Fibroblast of peridontal ligament (primary cell): ENCODE data around the gene TUBGCP5.

Experiments
- DNase-seq: peaks from one replicate; pipeline ENCODE4 v3.0.0-alpha.2; 2010; ENCODE audit errors: extremely low read depth

Gene TUBGCP5

DNA sequence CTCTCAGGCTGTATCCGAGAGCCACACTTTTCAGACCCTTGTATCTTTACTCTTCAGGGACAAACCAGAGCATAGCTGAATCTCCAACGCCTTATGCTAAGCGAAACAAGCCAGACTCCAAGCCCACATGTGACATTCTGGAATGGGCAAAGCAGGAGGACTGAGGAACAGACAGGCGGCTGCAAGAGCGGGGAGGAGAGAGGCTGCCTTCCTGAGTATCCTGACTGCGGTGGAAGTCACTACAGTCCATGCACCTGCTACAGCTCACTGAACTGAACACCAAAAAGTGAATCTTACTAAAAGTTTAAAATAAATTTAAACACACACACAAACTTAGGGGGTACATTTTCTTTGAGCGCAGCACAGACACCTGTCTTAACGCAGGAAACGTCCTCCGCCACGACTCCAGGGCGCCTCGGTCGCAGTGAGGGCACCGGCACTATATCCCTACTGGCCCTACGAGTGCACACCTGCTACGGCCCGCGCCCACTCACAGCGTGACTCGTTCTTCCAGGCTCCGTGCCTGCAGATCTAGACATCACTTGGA lies 60.6 kb downstream of the TUBGCP5 start:
- DNase-seq, result no peak

DNA sequence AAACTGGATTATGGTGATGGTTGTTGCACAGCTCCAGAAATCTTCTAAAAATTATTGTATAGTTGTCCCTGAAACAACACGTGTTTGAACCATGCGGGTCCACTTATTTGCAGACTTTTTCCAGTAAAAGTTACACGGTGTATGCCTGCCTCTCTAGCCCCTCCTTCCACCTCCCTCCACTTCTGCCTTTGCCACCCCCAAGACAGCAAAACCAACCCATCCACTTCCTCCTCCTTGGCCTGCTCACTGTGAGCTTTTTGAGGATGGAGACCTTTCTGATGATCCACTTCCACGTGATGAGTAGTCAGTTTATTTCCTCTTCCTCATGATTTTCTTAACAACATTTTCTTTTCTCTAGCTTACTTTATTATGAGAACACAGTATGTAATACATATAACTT lies 64.6 kb downstream of the TUBGCP5 start:
- no peak for DNase-seq

DNA sequence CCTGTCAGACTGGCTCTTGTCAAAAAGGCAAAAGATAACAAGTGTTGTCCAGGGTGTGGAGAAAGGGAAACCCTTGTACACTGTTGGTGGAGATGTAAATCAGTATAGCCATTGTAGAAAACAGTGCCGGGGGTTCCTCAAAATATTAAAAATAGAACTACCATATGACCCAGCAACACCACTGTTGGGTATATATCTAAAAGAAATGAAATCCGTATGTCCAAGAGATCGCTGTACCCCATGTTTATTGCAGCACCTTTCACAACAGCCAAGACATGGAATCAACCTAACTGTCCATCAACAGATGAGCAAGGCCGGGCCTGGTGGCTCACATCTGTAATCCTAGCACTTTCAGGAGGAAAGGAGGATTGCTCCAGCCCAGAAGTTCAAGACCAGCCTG lies 65.4 kb downstream of the TUBGCP5 start:
- DNase-seq, result no peak

DNA sequence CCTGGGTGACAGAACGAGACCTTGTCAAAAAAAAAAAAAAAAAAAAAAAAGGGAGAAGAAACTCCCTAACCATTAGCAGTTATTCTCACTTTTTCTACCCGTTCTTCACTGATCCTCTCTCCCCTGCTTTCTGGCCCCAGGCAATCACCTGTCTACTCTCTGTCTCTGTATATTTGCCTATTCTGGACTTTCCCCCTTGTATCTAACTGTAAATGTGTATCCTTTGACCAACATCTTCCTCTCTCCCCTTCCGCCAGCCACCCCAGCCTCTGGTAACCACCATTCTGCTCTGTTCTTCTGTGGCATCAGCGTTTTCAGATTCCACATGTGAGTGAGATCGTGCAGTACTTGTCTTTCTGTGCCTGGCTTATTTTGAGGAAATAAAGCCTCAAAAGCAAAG lies 66.1 kb downstream of the TUBGCP5 start:
- no peak for DNase-seq

DNA sequence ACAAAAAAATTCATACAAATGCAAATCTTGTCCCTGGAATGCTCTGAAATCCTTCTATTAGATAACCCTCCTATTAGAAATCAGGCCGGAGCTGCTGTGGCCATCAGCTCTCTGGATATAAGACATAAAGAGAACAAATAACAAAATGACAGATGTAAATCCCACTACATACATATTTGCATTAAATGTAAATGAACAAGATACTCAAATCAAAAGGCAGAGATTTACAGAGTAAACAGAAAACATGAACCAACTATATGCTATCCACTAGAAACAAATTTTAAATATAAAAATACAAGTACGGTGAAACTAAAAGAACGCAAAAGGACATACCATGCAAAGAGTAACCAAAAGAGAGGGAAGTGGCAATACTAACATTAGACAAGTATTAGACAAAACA lies 69.9 kb downstream of the TUBGCP5 start:
- DNase-seq, result no peak

DNA sequence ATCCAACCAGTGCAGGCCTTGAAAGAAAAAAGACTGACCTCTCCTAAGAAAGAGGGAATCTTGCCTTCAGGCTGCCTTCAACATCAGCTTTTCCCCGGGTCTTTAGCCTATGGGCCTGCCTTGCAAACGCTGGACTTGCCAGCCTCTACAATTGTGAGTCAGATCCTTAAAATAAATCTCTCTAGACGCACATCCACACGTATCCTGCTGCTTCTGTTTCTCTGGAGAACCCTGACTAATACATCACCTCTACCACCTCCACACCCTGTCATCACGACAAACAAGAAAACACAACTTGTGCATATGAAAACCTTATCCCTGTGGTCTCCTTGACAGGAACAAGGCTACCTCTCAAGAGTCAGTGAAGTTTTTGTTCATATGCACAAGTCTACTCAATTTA lies 71.0 kb downstream of the TUBGCP5 start:
- peak; percentile 84 for DNase-seq

DNA sequence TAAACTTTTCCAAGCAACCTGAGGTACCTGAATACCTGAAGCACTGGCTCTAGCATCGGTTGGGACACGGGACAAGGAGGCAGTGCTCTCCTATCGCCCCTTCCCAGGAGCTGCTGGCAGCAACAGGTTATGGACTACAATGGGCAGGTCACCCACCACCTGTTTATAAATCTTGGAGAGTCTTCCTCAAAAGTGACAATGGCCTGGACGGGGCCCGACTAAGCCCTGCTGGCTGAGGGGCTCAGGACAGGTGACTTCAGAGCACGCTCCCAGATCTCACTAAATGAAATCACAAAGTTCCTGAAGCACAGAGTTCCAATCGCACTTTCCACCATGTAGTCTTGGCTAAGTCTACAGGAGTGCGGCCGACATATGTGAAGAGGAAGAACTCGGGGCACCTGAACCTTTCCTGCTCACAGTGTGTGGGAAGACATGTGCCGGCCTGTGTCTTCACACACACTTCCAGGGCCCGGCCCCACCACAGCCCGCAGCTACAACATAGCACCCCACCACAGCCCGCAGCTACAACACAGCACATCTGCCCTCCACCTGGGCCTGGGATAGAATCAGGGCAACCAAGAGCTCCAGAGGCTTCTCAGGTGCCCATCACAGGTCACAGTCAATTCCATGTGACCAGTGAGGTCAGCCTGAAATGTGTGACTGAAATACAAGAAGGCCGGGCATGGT lies 72.1 kb downstream of the TUBGCP5 start:
- no peak for DNase-seq

DNA sequence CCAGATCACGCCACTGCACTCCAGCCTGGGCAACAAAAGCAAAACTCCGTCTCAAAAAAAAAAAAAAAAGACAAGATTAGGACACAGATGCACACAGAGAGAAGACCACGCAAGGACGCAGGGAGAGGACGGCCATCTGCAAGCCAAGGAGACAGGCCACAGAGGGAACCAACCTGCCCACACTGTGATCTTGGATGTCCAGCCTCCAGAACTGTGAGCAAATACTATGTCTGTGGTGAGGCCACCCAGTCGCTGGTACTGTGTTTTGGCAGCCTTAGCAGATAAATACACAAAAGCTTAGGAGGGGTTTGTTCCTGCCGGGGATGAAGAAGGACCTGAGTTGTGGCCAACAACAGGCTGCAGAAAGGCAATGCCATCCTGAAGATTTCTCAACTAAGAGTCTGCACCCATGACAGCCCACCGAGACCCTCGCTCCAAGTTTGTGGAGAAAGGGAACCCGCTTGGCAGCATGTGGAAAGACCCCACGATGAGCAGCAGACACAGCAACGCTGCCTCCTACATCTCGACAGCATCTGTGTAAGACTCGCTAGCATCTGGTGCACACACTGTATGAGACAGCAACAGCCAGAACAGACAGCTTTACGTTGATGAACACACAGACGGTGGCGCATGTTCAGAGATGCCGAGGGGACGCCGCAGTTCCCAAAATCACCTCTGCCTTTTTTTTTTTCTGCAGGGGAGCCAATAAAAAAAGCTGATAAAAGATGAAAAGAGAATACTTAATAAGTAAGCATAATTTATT lies 72.9 kb downstream of the TUBGCP5 start:
- DNase-seq, result no peak

DNA sequence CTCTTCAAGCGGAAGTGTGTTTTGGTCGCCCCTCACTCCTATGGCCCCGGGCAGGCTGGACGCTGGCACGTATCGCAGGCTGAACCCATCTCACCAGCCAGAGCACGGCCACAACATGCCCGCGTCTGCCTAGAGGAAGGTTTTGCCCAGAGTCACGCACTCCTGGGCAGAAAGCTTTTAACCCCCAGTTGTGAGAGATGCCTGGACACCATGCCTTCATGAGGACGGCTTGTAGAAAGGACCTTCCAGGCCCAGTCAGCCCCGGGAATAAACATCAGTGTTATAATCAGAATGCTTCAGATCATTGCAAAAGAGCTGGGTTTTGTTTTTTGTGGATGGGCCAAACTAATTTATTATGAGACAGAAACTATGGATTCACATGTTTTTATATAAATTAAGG lies 75.7 kb downstream of the TUBGCP5 start:
- DNase-seq, result peak; percentile 64

DNA sequence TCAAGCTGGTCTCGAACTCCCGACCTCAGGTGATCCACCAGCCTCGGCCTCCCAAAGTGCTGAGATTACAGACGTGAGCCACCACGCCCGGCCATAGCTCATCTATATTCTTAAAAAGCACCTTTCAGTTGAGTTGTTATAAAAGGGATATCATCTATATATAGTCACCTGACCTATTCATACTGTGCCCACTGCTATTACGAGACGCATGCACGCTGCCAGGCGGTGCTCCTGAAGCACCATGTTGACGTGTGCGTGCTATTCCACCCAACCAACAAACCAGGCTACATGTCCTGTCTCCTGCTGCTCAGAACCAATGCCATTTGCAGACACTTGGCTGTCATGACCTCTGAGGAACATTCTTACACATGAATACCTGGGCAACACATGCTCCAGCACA lies 76.8 kb downstream of the TUBGCP5 start:
- no peak for DNase-seq

DNA sequence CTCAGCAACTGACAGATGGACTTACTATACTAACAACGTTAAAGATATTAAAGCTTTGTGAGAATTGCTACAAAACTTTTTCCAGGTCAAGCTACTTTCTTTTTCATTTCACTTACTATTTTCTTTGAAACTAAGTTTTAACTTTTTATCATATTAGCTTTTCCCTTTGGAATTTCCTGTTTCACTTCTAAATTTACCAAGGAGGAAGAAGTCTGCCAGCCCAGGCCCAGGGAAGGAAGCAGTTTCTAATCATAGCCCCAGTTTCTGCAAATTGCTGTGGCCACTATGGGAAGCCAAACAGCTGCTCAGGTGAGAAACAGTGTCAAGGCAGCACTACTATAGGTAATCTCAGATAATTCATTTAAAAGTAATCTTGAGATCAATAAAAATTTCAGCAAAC lies 77.6 kb downstream of the TUBGCP5 start:
- peak; percentile 49 for DNase-seq

DNA sequence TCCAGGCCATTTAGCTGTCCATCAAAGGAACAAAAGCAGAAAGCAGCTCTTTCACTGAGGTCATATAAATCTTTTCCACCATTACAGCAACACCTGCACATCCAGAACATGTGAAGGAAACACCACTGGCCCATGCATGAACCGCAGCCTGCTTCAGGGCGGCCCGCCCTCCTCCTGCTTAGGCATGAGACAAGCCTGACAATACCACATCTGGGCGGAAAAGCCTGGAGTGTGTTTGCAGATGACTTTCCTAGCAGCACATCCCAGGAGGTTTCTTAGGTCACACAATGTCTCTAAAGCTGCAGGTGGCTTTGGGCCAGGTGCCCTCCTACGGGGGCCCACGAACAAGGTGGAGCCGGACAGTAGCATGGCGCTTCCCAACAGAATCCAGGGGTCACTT lies 78.8 kb downstream of the TUBGCP5 start:
- no peak for DNase-seq

DNA sequence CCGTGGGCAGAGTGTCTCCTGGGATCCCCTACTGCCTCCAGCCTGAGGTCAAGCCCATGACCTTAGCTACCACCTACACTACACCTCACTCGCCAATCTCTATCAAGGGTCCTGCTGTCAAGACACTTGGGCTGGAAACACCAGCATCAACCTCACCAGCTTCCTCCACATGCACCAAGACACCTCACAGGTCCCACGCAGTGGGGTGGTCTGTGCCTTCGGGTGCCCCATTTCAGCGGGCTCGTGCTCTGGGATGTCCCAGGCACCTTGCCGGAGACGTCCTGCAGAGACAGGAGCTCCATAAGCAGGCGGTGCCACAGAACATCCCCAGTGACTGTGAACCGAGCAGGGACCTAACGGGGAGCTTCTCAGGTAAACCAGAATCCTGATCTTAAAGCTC lies 79.2 kb downstream of the TUBGCP5 start:
- no peak for DNase-seq

DNA sequence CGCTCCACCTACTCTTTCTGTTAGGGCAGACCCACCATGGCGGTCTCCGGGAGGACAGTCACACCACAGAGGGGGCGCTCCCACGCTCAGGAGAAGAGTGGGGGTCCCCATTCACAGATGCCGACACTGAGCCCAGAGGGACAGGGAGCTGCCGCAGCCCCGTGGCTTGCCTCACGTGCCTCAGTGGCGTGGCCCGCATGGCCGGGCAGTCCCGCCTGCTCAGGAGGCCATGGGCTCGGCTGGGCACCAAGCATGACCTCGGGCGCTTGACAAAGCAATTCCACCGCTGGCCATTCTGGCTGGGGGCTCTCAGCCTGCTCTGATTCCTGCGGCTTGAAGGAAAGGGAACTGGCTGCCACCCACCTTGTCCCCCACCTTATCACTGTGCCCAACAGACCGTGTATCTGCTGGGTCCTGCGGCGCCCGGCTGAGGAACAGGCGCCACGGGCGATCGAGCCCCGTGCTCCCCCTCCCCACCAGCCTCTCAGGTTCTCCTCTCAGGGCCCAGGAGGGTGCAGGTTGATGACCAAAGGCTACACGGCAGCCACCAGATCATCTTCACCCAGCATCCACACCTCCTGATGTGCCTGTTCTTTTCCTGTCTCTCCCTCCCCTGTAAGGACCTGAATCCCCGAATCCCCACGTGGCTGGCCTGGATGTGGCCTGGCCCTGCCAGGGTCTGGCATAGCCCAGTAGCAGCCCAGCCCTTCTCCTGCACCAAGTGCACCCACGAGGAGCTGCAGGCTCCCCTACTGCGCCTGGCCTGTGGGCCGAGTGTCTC lies 79.9 kb downstream of the TUBGCP5 start:
- DNase-seq, result no peak

DNA sequence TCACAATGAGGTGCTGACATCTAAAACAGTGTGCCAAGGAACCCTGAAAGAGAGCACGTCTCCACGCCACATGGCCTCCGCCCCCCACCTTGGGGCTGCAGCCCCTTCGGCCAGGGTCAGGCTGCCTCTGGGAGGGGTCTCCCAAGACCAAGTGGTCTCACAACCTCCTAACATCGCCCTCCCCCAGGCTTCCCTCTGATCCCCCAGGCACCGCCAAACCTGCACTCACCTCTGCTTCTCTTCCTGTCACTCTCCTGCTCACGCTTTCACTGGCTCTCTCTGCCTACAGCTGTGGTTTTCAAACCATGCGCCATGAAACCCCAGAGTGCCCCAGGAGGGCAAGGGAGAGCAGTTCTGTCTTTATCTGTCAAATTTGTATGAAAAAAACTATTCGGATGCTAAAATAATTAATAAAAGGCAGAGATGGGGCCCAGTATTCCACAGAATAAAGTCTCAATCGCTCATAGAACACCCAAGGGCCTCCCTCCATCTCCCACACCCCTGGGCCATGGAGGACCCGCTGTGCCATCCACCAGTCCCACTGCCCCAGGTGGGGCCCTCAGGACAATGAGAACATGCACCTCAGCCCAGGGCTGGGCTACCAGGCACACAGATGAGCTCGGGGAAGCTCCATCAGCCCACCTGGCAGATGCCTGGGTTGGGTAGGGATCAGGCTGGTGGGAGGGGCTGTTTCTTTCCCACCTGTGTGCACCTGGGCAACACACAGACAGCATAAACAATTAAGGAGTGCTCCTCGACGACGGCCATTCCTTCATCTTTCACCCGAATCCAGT lies 80.7 kb downstream of the TUBGCP5 start:
- no peak for DNase-seq

DNA sequence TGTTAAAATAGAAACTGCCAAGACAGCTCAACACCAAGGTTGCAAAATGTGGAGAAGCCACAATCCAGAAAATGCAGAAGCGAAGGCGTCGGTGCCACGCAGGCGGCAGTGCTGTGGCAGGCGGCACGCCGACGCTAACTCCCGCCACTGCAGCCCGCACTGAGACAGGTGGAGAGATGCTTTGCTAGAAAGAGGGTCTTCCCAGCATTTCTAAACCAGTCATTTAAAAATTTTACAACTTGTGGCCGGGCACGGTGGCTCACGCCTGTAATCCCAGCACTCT lies 82.5 kb downstream of the TUBGCP5 start:
- DNase-seq, result no peak

DNA sequence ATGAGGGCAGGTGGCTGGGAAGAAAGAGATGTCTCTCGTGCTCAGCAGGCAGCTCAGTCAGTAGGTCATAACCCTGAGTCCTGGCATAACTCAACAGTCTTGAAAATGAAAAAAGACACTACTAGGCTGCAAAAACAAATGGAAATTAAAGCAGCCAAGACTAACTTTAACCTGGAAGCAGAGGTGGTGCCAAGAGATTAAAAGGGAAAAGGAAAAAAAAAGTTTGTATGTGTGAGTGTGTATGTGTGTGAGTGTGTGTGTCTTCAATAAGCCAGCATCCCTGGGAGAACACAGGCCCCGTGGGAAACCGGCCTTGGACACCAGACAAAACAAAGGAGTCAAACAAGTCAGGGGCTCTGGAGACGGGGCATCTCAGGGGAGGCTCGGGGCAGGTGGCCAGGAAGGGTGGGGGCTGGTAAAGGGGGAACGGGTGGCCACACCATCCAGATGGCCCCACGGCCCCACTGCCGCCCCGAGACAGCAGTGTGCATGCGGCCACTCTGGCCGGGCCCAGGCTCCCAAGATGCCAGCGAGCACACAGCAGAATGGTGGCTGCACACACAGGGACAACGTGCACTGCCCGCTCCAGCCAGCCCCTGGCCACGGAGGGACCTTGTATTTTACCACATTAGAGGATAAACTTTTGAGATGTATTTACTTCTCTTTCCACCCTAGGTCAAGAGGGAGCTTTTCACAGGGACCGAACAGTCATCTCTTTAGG lies 83.0 kb downstream of the TUBGCP5 start:
- DNase-seq, result no peak

DNA sequence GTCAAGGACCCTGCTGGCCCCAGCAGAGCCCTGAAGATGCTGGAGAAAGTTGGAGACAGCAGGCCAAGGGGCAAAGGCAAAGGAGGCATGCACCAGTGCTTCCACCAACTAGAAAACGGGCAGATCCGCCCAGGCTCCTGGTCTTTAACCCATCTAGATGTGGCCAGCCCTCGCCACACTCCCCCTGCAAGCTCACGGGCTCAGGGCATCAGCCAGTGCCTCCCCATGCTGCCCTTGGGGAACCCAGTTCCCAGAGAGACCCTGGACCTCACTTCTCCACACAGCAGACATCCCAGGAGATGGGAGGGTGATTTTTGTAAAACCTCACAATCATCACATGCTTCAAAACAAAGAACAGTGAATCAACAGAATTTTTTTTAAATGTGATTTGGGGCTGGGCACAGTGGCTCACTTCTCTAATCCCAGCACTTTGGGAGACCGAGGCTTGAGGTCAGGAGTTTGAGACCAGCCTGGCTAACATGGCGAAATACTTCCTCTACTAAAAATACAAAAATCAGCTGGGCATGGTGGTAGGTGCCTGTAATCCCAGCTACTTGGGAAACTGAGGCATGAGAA lies 83.7 kb downstream of the TUBGCP5 start:
- DNase-seq, result no peak

DNA sequence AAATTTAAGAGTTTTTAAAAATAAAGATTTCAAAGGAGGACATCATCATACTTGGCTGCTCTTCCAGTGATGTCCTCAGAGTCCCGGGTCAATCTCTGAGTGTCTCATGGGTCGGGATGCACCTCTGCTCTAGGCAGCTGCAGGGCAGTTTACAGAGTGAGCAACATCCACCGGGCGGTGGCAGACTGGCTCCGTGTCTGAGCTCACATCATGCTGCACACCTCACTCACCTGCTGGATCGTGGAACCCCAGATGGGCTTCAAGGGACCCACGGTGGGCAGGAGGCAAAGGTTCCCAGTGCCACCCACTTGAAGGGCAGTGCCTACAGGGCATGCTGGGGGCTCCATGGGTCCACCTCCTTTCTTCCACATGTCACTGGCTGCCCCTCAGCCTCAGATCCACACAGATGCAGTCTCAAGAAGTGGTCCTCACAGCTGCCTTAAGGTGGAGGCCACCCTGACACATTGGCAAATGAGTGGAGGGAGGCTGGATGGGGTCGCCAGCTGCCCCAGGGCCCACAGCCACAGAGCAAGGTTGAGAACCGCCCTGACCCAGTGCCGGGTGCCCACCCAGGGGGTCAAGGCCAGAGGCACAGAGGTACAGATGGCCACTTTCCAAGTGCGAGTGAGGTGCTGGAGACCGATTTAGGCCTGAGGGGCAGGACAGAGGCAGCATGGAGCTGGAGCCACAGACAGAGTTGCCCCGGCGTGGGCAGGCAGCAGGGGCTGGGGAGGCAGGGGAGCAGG lies 84.4 kb downstream of the TUBGCP5 start:
- no peak for DNase-seq

DNA sequence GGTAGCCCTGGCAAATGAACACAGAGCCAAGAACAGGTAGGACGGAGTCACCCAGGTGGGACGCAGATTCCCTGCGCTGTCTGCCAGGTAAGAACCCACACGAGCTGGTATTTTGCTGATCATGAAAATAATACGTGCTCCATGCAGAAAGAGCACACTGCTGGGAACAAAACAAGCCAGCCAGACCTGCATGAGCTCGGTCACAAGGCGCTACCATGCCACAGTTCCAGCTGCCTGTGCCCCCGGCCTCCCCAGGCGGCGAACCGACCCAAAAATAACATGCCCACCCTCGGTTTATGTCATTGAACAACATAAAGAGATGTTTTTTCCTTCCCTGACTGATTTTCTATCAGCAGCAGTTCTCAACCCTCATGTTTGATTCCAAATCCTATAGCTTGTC lies 85.0 kb downstream of the TUBGCP5 start:
- no peak for DNase-seq
